Effector CD8-positive, alpha-beta T cell (primary cell): ENCODE measurements around the gene SENP5.
"Not testable (repeated sequence)": the region's sequence is repeated elsewhere in the genome, so short reads cannot be mapped to it uniquely, and the experiment has no call there.

Experiments used
- DNase-seq: peaks from one replicate; lab custom pipeline; 2025; lab: John Stamatoyannopoulos, UW

Gene SENP5

GRCh38 chr3:196942915-196943277 lies 75.2 kb downstream of the SENP5 start:
- no peak for DNase-seq

GRCh38 chr3:196944037-196944790 lies 76.5 kb downstream of the SENP5 start:
- DNase-seq: not testable (repeated sequence)

- no peak for DNase-seq
Observed at GRCh38 chr3:196947136-196947859, 79.6 kb downstream of the SENP5 start.

GRCh38 chr3:196947860-196948441 lies 80.2 kb downstream of the SENP5 start:
- no peak for DNase-seq

- no peak for DNase-seq
Observed at GRCh38 chr3:196948442-196949284, 80.9 kb downstream of the SENP5 start.

- DNase-seq: no peak
Observed at GRCh38 chr3:196949285-196949619, 81.5 kb downstream of the SENP5 start.

GRCh38 chr3:196949750-196950149 lies 82.0 kb downstream of the SENP5 start:
- no peak for DNase-seq

GRCh38 chr3:196951371-196951770 lies 83.7 kb downstream of the SENP5 start:
- DNase-seq: no peak

- DNase-seq: no peak
Observed at GRCh38 chr3:196954832-196955231, 87.1 kb downstream of the SENP5 start.

GRCh38 chr3:196962108-196962929 lies 94.6 kb downstream of the SENP5 start:
- DNase-seq: no peak

- no peak for DNase-seq
Observed at GRCh38 chr3:196962930-196963630, 95.4 kb downstream of the SENP5 start.

GRCh38 chr3:196963631-196963953 lies 95.9 kb downstream of the SENP5 start:
- no peak for DNase-seq

- no peak for DNase-seq
Observed at GRCh38 chr3:196965112-196965803, 97.5 kb downstream of the SENP5 start.

GRCh38 chr3:196965804-196966173 lies 98.1 kb downstream of the SENP5 start:
- DNase-seq: no peak

- DNase-seq: no peak
Observed at GRCh38 chr3:196966526-196967401, 99.0 kb downstream of the SENP5 start.

GRCh38 chr3:196967412-196968232 lies 99.9 kb downstream of the SENP5 start:
- no peak for DNase-seq

GRCh38 chr3:196968233-196969133 lies 100.8 kb downstream of the SENP5 start, which contains the start of gene PIGZ:
TSS of gene PIGZ (minus strand) at chr3:196968833. CDS start at chr3:196952031, 16,802 bp downstream.
- DNase-seq: no peak
